Right atrium auricular region (tissue), 2 donors: ENCODE data around the gene RASL12. TPM values are rescaled to one million over a fixed set of nuclear protein-coding genes. Genes with fewer than 3 reads are reported as not detected.

ENCODE experiments used
- DNase-seq: peaks from one replicate; pipeline ENCODE4 v3.0.0-alpha.2; 2019; ENCODE audit warnings: low spot score
- H3K27ac ChIP-seq, 2 donors: fragments of 200-600 bp; sonication (generic); 1 replicate in 1 of 2; 2 replicates in 1 of 2; pipeline ENCODE4 v1.5.1; 2016 to 2019
- H3K27me3 ChIP-seq, 2 donors: fragments of 200-600 bp; sonication (generic); one replicate each; pipeline versions ENCODE4 v1.5.1 to v1.6.0; 2017 to 2019
- H3K36me3 ChIP-seq: fragments of 200-600 bp; sonication (generic); one replicate; pipeline ENCODE4 v1.5.1; 2016
- H3K4me1 ChIP-seq, 2 donors: fragments of 200-600 bp; sonication (generic); one replicate each; pipeline versions ENCODE4 v1.5.1 to v1.6.0; 2017 to 2019
- H3K4me3 ChIP-seq, 2 donors: fragments of 200-600 bp; sonication (generic); 1 replicate in 1 of 2; 2 replicates in 1 of 2; pipeline ENCODE4 v1.5.1; 2017 to 2019; ENCODE audit warnings: mild to moderate bottlenecking in 1 of 2, moderate library complexity in 1 of 2
- H3K9me3 ChIP-seq, 2 donors: fragments of 200-600 bp; sonication (generic); one replicate each; pipeline ENCODE4 v1.5.1; 2019
- total RNA-seq, 2 donors: library from RNA; depleted of rRNA; stranded (reverse); fragments of >200 nt; gene quantifications; one replicate each; pipeline ENCODE4 v1.1.0, GENCODE V29; 2016
- TF ChIP-seq, protein P1 (sequence below), 2 donors: fragments of 200-600 bp; sonication (generic); IDR thresholded peaks; one replicate each; pipeline ENCODE4 v1.5.1; 2019; ENCODE audit warnings: antibody characterized with exemption in 2 of 2

Gene RASL12
- total RNA-seq, 2 donors from 2014 or later: 83.3 to 183 TPM

DNA sequence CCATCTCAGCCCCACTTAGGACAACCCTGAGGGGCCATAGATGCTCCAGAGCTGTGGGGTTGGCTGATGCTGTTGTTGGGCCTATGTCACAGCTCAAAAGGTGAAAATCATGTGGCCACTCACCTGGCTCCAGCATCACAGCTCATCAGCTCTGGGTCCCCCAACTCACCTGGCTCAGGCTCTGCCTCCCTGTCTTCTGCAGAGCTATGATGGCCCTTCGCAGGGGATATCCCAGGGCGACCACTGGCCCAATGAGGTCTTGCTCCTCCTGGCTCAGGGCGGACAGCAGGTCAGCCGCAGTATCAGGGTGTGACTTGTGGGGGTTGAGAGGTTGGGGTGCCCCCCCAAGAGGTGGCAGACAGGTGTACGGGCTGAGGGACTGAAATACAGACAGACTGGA is 31.5 kb upstream of the RASL12 start:
- TF ChIP-seq, protein P1, sequence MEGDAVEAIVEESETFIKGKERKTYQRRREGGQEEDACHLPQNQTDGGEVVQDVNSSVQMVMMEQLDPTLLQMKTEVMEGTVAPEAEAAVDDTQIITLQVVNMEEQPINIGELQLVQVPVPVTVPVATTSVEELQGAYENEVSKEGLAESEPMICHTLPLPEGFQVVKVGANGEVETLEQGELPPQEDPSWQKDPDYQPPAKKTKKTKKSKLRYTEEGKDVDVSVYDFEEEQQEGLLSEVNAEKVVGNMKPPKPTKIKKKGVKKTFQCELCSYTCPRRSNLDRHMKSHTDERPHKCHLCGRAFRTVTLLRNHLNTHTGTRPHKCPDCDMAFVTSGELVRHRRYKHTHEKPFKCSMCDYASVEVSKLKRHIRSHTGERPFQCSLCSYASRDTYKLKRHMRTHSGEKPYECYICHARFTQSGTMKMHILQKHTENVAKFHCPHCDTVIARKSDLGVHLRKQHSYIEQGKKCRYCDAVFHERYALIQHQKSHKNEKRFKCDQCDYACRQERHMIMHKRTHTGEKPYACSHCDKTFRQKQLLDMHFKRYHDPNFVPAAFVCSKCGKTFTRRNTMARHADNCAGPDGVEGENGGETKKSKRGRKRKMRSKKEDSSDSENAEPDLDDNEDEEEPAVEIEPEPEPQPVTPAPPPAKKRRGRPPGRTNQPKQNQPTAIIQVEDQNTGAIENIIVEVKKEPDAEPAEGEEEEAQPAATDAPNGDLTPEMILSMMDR (IDR thresholded peaks at IDR 0.05): no peak
- no peak for DNase-seq
- Histone ChIP-seq H3K27ac (no peak overlapping the region), H3K4me1 (peaks cover 0 to 14% of the 10 kb centered on the region in 2 donors), H3K4me3 (no peak overlapping the region), H3K36me3 (peaks cover 38% of the 10 kb centered on the region), H3K27me3 (no peaks in the 10 kb centered on the region), H3K9me3 (no peaks in the 10 kb centered on the region)

DNA sequence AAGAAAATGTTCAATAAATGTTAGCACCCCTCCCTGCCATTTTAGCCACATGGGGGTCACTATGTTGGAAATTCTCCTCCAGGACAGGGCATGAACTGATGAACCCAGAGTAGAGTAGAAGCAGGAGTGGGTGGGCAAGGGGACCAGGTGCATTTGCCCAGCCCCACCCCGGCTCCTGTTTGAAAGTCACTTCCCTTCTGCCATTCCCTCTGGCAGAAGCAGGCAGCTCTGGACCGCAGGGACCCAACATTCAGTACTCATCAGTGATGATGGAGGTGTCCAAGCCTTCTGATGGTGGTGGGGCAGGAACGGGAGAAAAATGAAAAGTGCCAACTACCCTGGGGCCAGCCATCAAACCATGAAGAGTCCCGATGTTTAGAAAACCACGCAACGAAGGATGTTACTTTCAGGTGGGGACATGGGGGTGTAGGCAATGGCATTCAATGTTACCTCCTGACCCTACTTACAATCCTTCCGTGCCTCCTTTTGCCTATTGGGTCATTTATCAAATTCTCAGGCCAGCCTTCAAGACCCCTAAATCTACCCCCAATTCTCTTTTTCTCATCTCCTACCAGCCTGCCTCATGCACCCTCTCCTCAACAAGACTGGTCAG is 30.0 kb upstream of the RASL12 start:
- Histone ChIP-seq H3K4me1 (peaks cover 0 to 23% of the 10 kb centered on the region in 2 donors), H3K4me3 (no peak overlapping the region), H3K36me3 (peaks cover 32% of the 10 kb centered on the region), H3K9me3 (no peaks in the 10 kb centered on the region), H3K27me3 (no peaks in the 10 kb centered on the region), H3K27ac (no peak overlapping the region)
- TF ChIP-seq, protein P1 (IDR thresholded peaks at IDR 0.05): no peak
- DNase-seq: no peak

DNA sequence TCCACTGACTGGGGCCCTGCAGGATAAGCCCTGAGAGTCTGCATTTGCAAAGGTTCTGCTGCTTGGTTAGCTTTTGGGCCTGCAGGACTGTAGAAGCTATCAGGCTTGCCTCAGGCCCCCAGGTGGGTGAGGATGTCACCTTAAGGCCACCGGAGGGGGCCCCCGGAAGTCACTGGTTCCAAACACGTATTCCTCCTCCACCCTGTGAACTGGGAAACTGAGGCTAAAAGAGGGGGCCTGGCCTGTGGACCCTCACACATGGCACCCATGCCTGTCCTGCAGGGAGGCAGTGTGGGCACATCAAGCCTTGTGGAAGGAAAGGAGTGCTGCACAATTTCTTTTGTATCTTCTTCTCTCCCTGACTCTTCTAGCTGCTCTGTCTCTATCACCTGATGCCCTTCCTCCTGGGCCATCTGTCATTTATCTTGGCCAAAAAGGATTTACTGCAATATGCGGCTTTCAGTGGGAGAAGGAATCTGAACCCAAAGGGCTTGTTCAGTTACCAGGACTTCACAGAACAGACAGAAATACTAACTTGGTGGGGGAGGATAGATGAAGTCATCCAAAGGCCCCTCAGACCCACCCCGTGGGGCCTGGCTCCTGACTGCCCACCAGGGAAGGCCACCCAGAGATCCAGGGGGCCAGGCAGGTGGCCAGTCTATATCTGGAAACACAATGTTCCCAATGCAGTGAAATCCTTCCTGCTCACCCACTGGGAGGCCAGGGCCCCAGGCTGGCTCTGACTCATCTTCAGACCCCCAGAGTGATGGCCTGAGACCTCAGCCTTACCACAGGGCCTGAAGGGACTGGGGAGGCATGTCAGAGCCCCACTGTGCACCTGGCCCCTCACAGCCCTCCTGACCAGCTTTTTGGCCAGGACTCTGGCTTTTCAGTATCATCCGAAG is 28.9 kb upstream of the RASL12 start:
- H3K4me3 ChIP-seq: no peak overlapping the region
- H3K9me3 ChIP-seq: no peaks in the 10 kb centered on the region
- H3K27me3 ChIP-seq: no peaks in the 10 kb centered on the region
- peaks cover 0 to 23% of the 10 kb centered on the region in 2 donors for H3K4me1 ChIP-seq
- TF ChIP-seq, protein P1 (IDR thresholded peaks at IDR 0.05): no peak
- peaks cover 27% of the 10 kb centered on the region for H3K36me3 ChIP-seq
- no peak for DNase-seq
- no peak overlapping the region for H3K27ac ChIP-seq

DNA sequence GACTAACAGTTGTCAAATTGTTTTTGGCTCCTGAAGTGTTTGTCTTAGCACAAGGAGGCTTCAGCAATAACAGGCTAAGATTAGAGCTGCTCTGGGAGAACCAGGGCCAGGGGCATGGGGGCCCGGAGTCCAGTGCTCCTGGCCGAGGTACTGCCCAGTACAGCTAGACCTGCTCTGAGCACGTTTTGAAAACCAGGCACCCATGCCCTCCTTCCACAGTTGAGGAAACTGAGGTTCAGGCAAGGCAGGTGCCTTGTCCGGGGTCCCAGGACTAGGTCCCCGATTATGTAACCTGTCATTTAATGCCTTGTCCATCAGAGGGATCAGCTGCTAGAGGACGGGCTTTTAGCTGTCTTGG is 27.9 kb upstream of the RASL12 start:
- H3K9me3 ChIP-seq: no peaks in the 10 kb centered on the region
- TF ChIP-seq, protein P1 (IDR thresholded peaks at IDR 0.05): no peak
- no peak for DNase-seq
- H3K36me3 ChIP-seq: peaks cover 27% of the 10 kb centered on the region
- peaks cover 0 to 20% of the 10 kb centered on the region in 2 donors for H3K4me1 ChIP-seq
- no peaks in the 10 kb centered on the region for H3K27me3 ChIP-seq
- H3K27ac ChIP-seq: no peak overlapping the region
- H3K4me3 ChIP-seq: no peak overlapping the region

DNA sequence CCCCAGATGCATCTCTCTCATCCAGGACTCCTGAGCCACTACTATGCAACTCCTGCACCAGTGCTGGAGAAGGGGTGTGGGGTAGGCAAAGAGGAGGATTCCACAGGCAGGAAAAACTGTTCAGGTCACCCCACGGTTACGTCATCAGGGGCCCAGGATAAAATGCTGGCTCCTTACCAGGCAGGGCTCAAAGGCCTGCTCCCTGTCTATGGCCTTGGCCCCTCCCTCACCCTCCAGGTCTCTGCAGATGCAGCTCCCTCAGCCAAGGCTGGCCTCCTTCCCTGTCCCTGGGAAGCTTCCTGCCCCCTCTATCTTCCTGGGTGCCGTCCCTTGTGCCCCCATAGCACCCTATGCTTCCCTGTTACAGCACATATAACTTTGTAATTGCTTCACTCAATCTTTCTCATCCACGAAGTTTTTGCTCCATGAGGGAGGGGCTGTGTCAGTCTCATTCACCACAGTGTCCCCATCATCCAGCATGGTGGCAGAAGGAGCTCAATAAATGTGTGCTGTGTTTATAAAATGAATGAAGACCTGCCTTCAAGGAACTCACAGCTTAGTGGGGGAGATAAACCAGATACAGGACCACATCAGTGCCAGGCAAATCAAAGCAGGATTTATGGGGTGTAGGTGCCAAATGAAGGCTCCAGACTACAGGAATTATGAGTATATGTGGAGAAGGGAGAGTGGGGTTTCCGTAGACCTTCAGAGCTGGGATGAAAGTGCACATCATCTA is 27.4 kb upstream of the RASL12 start:
- H3K27ac ChIP-seq: no peak overlapping the region
- H3K27me3 ChIP-seq: no peaks in the 10 kb centered on the region
- H3K4me1 ChIP-seq: peaks cover 0 to 24% of the 10 kb centered on the region in 2 donors
- H3K4me3 ChIP-seq: no peak overlapping the region
- H3K36me3 ChIP-seq: peaks cover 27% of the 10 kb centered on the region
- no peaks in the 10 kb centered on the region for H3K9me3 ChIP-seq
- TF ChIP-seq, protein P1 (IDR thresholded peaks at IDR 0.05): no peak
- DNase-seq: no peak
